GM12875 (cell line): Measurements from ENCODE around the gene ATP8B3.

ENCODE experiments used
- H3K4me3 ChIP-seq: one replicate; pipeline ENCODE4 v1.5.1; 2011; ENCODE audit warnings: low read depth, low read length, control low read depth
- TF ChIP-seq, protein P1 (sequence below): IDR thresholded peaks from 2 replicates; pipeline ENCODE4 v1.5.1; 2011; ENCODE audit warnings: low read depth, mild to moderate bottlenecking, control low read depth, inconsistent platforms, low read length, moderate library complexity, borderline replicate concordance; ENCODE audit not compliant: insufficient read depth

ATP8B3 gene, protein sequence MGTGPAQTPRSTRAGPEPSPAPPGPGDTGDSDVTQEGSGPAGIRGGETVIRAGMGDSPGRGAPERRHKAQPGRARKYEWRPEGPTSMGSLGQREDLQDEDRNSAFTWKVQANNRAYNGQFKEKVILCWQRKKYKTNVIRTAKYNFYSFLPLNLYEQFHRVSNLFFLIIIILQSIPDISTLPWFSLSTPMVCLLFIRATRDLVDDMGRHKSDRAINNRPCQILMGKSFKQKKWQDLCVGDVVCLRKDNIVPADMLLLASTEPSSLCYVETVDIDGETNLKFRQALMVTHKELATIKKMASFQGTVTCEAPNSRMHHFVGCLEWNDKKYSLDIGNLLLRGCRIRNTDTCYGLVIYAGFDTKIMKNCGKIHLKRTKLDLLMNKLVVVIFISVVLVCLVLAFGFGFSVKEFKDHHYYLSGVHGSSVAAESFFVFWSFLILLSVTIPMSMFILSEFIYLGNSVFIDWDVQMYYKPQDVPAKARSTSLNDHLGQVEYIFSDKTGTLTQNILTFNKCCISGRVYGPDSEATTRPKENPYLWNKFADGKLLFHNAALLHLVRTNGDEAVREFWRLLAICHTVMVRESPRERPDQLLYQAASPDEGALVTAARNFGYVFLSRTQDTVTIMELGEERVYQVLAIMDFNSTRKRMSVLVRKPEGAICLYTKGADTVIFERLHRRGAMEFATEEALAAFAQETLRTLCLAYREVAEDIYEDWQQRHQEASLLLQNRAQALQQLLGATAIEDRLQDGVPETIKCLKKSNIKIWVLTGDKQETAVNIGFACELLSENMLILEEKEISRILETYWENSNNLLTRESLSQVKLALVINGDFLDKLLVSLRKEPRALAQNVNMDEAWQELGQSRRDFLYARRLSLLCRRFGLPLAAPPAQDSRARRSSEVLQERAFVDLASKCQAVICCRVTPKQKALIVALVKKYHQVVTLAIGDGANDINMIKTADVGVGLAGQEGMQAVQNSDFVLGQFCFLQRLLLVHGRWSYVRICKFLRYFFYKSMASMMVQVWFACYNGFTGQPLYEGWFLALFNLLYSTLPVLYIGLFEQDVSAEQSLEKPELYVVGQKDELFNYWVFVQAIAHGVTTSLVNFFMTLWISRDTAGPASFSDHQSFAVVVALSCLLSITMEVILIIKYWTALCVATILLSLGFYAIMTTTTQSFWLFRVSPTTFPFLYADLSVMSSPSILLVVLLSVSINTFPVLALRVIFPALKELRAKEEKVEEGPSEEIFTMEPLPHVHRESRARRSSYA (N-terminal part only)

GRCh38 chr19:1811942-1812425 is at the start of gene ATP8B3:
TSS of gene ATP8B3 (minus strand) at chr19:1812276. CDS start at chr19:1811736, 540 bp downstream.
- TF ChIP-seq, protein P1, sequence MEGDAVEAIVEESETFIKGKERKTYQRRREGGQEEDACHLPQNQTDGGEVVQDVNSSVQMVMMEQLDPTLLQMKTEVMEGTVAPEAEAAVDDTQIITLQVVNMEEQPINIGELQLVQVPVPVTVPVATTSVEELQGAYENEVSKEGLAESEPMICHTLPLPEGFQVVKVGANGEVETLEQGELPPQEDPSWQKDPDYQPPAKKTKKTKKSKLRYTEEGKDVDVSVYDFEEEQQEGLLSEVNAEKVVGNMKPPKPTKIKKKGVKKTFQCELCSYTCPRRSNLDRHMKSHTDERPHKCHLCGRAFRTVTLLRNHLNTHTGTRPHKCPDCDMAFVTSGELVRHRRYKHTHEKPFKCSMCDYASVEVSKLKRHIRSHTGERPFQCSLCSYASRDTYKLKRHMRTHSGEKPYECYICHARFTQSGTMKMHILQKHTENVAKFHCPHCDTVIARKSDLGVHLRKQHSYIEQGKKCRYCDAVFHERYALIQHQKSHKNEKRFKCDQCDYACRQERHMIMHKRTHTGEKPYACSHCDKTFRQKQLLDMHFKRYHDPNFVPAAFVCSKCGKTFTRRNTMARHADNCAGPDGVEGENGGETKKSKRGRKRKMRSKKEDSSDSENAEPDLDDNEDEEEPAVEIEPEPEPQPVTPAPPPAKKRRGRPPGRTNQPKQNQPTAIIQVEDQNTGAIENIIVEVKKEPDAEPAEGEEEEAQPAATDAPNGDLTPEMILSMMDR = peak; percentile 56
- H3K4me3 ChIP-seq = peak within 1 kb of the TSS; percentile 47

- TF ChIP-seq, protein P1 = no peak
- peak overlapping the region; percentile 86 for H3K4me3 ChIP-seq
Measured at GRCh38 chr19:1861599-1862031, 49.5 kb upstream of the ATP8B3 start.

DNA sequence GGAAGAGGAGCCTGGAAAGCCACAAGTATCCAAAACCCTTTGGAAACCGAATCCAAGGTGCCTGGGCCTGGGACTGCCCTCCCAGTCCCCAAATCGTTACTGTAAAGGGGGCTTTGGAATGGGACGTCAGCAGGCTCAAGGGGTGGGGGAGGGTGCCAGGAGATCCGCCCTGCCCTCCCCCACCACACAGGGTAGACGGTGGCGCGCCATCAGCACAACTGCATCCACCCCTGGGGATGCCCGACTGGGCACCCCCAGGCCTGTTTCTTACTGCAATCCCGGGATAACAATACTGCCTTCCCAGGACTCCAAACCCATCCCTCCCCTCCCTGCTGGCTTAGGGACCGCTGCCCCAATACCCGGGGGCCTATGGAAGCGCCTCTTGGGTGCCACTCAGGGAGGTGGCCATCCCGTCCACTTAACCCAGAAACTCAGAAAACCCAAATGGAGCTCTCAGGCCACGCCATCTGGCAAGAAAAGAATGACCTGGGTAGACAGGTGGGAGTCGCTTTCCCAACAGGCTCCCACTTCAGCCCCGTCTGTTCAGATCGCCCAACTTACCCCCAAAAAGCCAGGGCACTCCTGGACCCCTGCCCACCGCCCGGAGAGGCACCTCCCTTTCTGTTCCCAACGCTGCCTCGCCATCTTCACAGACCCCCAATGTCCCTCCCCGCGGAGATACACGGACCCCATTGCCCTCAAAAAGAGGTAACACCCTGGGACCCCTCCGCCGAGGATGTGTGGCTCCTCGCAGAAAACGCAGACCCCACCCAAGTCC is 48.9 kb upstream of the ATP8B3 start:
- TF ChIP-seq, protein P1 = no peak
- peak overlapping the region; percentile 86 for H3K4me3 ChIP-seq

DNA sequence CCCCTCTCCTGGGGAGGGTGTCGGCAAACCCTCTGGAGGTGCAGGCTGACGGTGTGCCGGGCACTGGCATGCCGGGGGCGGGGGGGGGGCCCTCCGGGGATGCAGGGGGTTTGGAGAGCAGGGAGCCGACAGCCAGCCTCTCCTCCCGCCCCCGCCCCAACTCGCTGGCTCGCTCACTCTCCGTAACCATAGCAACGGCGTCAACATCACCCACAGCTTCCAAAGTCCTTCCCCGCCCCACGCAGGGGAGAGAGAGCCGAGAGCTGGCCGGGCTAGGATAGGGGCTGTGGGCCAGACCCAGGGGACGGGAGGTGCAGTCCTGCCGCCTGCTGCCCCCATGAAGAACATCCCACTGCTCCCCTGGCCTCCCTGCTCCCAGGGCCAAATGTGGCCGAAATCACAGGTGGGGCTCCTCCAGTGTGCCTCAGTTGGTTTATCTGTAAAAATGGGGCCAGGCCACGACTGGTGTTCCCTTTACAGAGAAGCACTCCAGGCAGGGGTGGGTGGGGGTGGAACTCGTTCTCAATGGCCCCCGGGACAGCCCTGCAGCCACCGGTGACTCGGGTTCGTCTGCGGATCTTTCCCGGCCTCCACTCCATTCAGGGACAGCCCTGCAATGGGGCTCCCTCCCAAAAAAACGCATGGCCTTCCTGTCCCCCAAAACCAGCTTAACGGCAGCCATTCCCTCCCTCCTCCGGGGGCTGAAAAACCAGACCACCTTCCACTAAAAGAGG is 48.1 kb upstream of the ATP8B3 start:
- TF ChIP-seq, protein P1 = no peak
- no peak overlapping the region for H3K4me3 ChIP-seq

DNA sequence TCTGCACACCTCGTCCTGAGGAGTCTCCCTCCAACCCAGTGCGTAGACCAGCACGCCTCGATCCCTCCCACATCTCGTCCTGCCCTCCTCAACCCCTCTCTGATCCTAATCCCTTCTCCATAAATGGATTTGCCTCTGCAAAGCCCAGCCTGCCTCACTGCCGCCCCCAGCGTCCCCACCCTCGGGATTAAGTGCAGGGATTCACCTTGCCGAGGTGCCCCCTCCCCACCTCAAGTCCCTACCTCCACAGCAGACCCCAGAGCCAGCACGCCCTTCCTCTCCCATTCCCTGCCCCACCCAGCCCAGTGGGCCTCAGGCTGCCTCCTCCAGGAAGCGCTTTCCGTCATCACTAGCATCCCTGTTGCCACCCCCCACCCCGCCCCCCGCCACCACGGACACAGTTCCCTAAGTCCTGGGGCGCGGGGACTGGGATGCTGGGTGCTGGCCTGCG is 47.3 kb upstream of the ATP8B3 start:
- TF ChIP-seq, protein P1 = no peak
- no peak overlapping the region for H3K4me3 ChIP-seq
